SK-N-SH (cell line): ENCODE results near the gene L3MBTL1. TPM values are rescaled to one million over a fixed set of nuclear protein-coding genes. Genes with fewer than 3 reads are reported as not detected.

Source experiments
- CTCF ChIA-PET: fragments of 300-600, 350-600 bp; formaldehyde crosslinking; extraction: SDS; loops from one replicate; lab custom pipeline; 2021; lab: Yijun Ruan, JAX
- POLR2A ChIA-PET: fragments of 350-600 bp; sonication (Branson Sonifier 250); formaldehyde crosslinking; extraction: SDS; loops from one replicate; lab custom pipeline; 2020; ENCODE audit warnings: antibody characterized with exemption, inconsistent platforms; lab: Yijun Ruan, JAX
- DNase-seq: peaks from one replicate; pipeline ENCODE4 v3.0.0; 2012
- H2AFZ ChIP-seq: fragments of 200-600 bp; sonication (generic); 2 replicates; pipeline ENCODE4 v1.8.1; 2016; ENCODE audit warnings: antibody characterized with exemption, mild to moderate bottlenecking, low read depth
- H3F3A ChIP-seq: fragments of 200-600 bp; sonication (generic); replicated peaks from 2 replicates; pipeline ENCODE3; 2016; ENCODE audit warnings: antibody characterized with exemption, mild to moderate bottlenecking; ENCODE audit not compliant: insufficient read depth
- H3K27ac ChIP-seq, 2 experiments: fragments of 200-500 bp in 1 of 2; fragments of 200-600 bp in 1 of 2; sonication (Bioruptor generic) in 1 of 2; sonication (generic), shearing (Covaris generic) in 1 of 2; 2 replicates each; pipeline versions ENCODE4 v1.5.1 to v1.6.1; 2014 to 2016; ENCODE audit warnings: low read depth in 2 of 2, inconsistent platforms in 1 of 2, low read length in 1 of 2, mild to moderate bottlenecking in 1 of 2, mixed read lengths in 1 of 2
- H3K27me3 ChIP-seq: fragments of 200-600 bp; sonication (generic), shearing (Covaris generic); 2 replicates; pipeline ENCODE4 v1.6.1; 2016; ENCODE audit warnings: mixed run types; ENCODE audit not compliant: insufficient read depth
- H3K36me3 ChIP-seq, 2 experiments: fragments of 200-500 bp in 1 of 2; fragments of 200-600 bp in 1 of 2; sonication (Bioruptor generic) in 1 of 2; sonication (generic) in 1 of 2; replicated peaks in 1 of 2; 2 replicates each; pipeline versions ENCODE3 to v1.5.1; 2014 to 2016; ENCODE audit warnings: low read length in 1 of 2, mild to moderate bottlenecking in 1 of 2; ENCODE audit not compliant: insufficient read depth in 2 of 2, control insufficient read depth in 1 of 2
- H3K4me1 ChIP-seq, 2 experiments: fragments of 200-500 bp in 1 of 2; fragments of 200-600 bp in 1 of 2; sonication (Bioruptor generic) in 1 of 2; sonication (generic), shearing (Covaris generic) in 1 of 2; 2 replicates each; pipeline versions ENCODE4 v1.5.1 to v1.6.1; 2014 to 2016; ENCODE audit warnings: low read depth in 1 of 2, low read length in 1 of 2, mixed run types in 1 of 2; ENCODE audit not compliant: insufficient read depth in 2 of 2, control insufficient read depth in 1 of 2
- H3K4me2 ChIP-seq: fragments of 200-600 bp; sonication (generic), shearing (Covaris generic); 2 replicates; pipeline ENCODE4 v1.6.1; 2017; ENCODE audit warnings: mixed run types
- H3K4me3 ChIP-seq, 2 experiments: fragments of 200-500 bp in 1 of 2; fragments of 200-600 bp in 1 of 2; sonication (Bioruptor generic) in 1 of 2; sonication (generic), shearing (Covaris generic) in 1 of 2; 2 replicates each; pipeline versions ENCODE4 v1.5.1 to v1.8.1; 2014 to 2016; ENCODE audit warnings: low read depth in 2 of 2, inconsistent platforms in 1 of 2, low read length in 1 of 2, mild to moderate bottlenecking in 1 of 2, mixed read lengths in 1 of 2, moderate library complexity in 1 of 2
- H3K79me2 ChIP-seq: fragments of 200-600 bp; sonication (generic); 2 replicates; pipeline ENCODE4 v1.8.1; 2017; ENCODE audit warnings: mild to moderate bottlenecking; ENCODE audit not compliant: insufficient read depth
- H3K9ac ChIP-seq: fragments of 200-600 bp; sonication (generic); 2 replicates; pipeline ENCODE4 v1.6.1; 2017; ENCODE audit warnings: mixed run types
- H3K9me2 ChIP-seq: fragments of 200-600 bp; sonication (generic); 2 replicates; pipeline ENCODE4 v1.6.1; 2017; ENCODE audit warnings: mixed run types
- H3K9me3 ChIP-seq: fragments of 200-600 bp; sonication (generic); 2 replicates; pipeline ENCODE4 v1.6.1; 2017; ENCODE audit warnings: mixed run types, mild to moderate bottlenecking, moderate library complexity
- H4K20me1 ChIP-seq: fragments of 200-600 bp; sonication (generic); 2 replicates; pipeline ENCODE4 v1.6.1; 2017; ENCODE audit warnings: mild to moderate bottlenecking, mixed run types; ENCODE audit not compliant: insufficient read depth
- CHD2 ChIP-seq: fragments of 150-350 bp; IDR thresholded peaks from 2 replicates; pipeline ENCODE4 v1.6.1; 2018; ENCODE audit warnings: low read length; ENCODE audit not compliant: partially characterized antibody
- ELF1 ChIP-seq: IDR thresholded peaks from 2 replicates; pipeline ENCODE4 v1.4.0; 2012
- EP300 ChIP-seq, 2 experiments: IDR thresholded peaks; 2 replicates each; pipeline versions ENCODE4 v1.4.0 to v1.6.1; 2012; ENCODE audit warnings: borderline replicate concordance in 1 of 2, low read depth in 1 of 2, low read length in 1 of 2
- EZH2phosphoT487 ChIP-seq: fragments of 200-600 bp; sonication (generic); IDR thresholded peaks from 2 replicates; pipeline ENCODE4 v1.6.1; 2017; ENCODE audit warnings: low read depth, mixed run types, mild to moderate bottlenecking, antibody characterized with exemption, moderate library complexity, borderline replicate concordance
- FOXJ3 ChIP-seq: sonication (generic); formaldehyde crosslinking; IDR thresholded peaks from 2 replicates; pipeline ENCODE4 v1.5.1; 2020; ENCODE audit warnings: mild to moderate bottlenecking, missing genetic modification reagents
- FOXM1 ChIP-seq: IDR thresholded peaks from 2 replicates; pipeline ENCODE4 v1.4.0; 2012; ENCODE audit warnings: low read depth, mild to moderate bottlenecking
- GABPA ChIP-seq: IDR thresholded peaks from 2 replicates; pipeline ENCODE4 v1.4.0; 2012; ENCODE audit warnings: low read depth, mild to moderate bottlenecking
- POLR2AphosphoS5 ChIP-seq: IDR thresholded peaks from 2 replicates; pipeline ENCODE4 v1.6.1; 2012; ENCODE audit warnings: low read depth, low read length
- RXRA ChIP-seq: IDR thresholded peaks from 2 replicates; pipeline ENCODE4 v1.4.0; 2012; ENCODE audit warnings: low read depth, mild to moderate bottlenecking, borderline replicate concordance
- SMC3 ChIP-seq: IDR thresholded peaks from 2 replicates; pipeline ENCODE4 v1.6.1; 2012; ENCODE audit warnings: low read depth, low read length, improper control_type of control experiment
- TAF1 ChIP-seq: IDR thresholded peaks from 2 replicates; pipeline ENCODE4 v1.6.1; 2012; ENCODE audit warnings: low read depth, mild to moderate bottlenecking, low read length, moderate library complexity, borderline replicate concordance
- TCF12 ChIP-seq: IDR thresholded peaks from 2 replicates; pipeline ENCODE4 v1.4.0; 2012
- TEAD4 ChIP-seq: IDR thresholded peaks from 2 replicates; pipeline ENCODE4 v1.4.0; 2012; ENCODE audit warnings: mild to moderate bottlenecking, borderline replicate concordance; ENCODE audit not compliant: insufficient read depth
- USF1 ChIP-seq: IDR thresholded peaks from 2 replicates; pipeline ENCODE4 v1.4.0; 2012; ENCODE audit warnings: low read depth, borderline replicate concordance
- USF2 ChIP-seq: fragments of 150-350 bp; IDR thresholded peaks from 2 replicates; pipeline ENCODE4 v1.6.1; 2017; ENCODE audit warnings: antibody characterized with exemption, low read length, low read depth, borderline replicate concordance
- ZBTB33 ChIP-seq: IDR thresholded peaks from 2 replicates; pipeline ENCODE4 v1.4.0; 2012; ENCODE audit warnings: low read depth, borderline replicate concordance
- WGBS: methylation state at CpG from one replicate; pipeline ENCODE4 v1.1.6; 2017; ENCODE audit warnings: low lambda C conversion rate; 5-methylcytosine and 5-hydroxymethylcytosine counted together
- polyA plus RNA-seq, 3 experiments: library from polyadenylated mRNA; depleted of rRNA; stranded (reverse); fragments of >200 nt; gene quantifications; 2 replicates each; pipeline ENCODE4 v1.2.3, GENCODE V29; 2012
- TF ChIP-seq, protein P1 (sequence below): IDR thresholded peaks from 2 replicates; pipeline ENCODE4; 2012
- TF ChIP-seq, protein P2 (sequence below): fragments of 200-600 bp; sonication (generic); IDR thresholded peaks from 2 replicates; pipeline ENCODE4 v1.6.1; 2017; ENCODE audit warnings: antibody characterized with exemption, mild to moderate bottlenecking, moderate library complexity

L3MBTL1 gene
- polyA plus RNA-seq, 1 of the 3 experiments (the other 2 are of a cell fraction), result 8.9 TPM

DNA sequence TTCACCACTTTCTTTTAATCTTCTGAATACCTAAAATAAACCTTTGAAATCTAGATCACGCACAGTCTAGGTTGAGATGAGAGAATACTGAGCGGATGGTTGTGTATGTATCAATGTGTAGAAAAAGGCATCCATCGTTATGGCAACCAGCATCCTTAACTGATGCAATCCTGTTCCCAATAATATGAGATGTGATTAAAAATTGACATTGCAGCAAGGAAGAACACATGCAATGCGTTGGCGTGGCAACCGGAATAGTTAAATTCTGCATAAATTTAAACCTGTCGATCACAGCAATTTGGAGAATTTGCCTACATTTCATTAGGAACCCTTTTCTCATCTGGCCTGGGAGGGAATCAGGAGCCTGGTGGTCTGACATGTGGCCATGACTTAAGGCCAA lies 1.3 kb upstream of the L3MBTL1 start:
- Histone ChIP-seq H3K9me3 (no peaks in the 10 kb centered on the region), H3K4me3 (no peak overlapping the region), H3K27ac (no peak overlapping the region), H3K4me2 (no peak overlapping the region), H3K4me1 (peaks cover 0 to 3% of the 10 kb centered on the region in 2 experiments; a peak in 1 of 4 replicates), H3F3A (no peaks in the 10 kb centered on the region), H3K9ac (no peak overlapping the region), H3K9me2 (no peaks in the 10 kb centered on the region), H3K36me3 (no peaks in the 10 kb centered on the region), H4K20me1 (no peaks in the 10 kb centered on the region), H2AFZ (no peak overlapping the region), H3K79me2 (no peaks in the 10 kb centered on the region), H3K27me3 (no peaks in the 10 kb centered on the region; the same call in 1 of the 2 replicates)
- ChIA-PET POLR2A (no interaction called here), CTCF (no interaction called here)
- no peak for DNase-seq
- TF ChIP-seq RXRA (no peak), USF1 (no peak), CHD2 (no peak), TAF1 (no peak), EP300 (IDR thresholded peaks at IDR 0.05; ENCODE audit: borderline replicate concordance in 1 of 2, low read depth in 1 of 2, low read length in 1 of 2) (no peak), FOXM1 (no peak), EZH2phosphoT487 (no peak)
- TF ChIP-seq, protein P1, sequence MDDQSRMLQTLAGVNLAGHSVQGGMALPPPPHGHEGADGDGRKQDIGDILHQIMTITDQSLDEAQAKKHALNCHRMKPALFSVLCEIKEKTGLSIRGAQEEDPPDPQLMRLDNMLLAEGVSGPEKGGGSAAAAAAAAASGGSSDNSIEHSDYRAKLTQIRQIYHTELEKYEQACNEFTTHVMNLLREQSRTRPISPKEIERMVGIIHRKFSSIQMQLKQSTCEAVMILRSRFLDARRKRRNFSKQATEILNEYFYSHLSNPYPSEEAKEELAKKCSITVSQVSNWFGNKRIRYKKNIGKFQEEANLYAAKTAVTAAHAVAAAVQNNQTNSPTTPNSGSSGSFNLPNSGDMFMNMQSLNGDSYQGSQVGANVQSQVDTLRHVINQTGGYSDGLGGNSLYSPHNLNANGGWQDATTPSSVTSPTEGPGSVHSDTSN, result no peak
- WGBS, result 92% methylated on average over 7 of the region's 7 CpGs

GRCh38 chr20:43508106-43508505 lies 609 bp downstream of the L3MBTL1 start:
- Histone ChIP-seq H3K36me3 (no peaks in the 10 kb centered on the region), H4K20me1 (no peaks in the 10 kb centered on the region), H3K9ac (peak overlapping the region; percentile 61), H3K79me2 (no peaks in the 10 kb centered on the region), H3K27me3 (no peaks in the 10 kb centered on the region; the same call in 1 of the 2 replicates), H3K4me3 (peak overlapping the region; percentile 60 to 73), H3F3A (no peaks in the 10 kb centered on the region), H3K4me2 (peak overlapping the region; percentile 80), H3K9me3 (no peaks in the 10 kb centered on the region), H2AFZ (peak overlapping the region; percentile 78; the same call in 1 of the 2 replicates), H3K9me2 (no peaks in the 10 kb centered on the region), H3K4me1 (peaks cover 0 to 6% of the 10 kb centered on the region in 2 experiments; a peak in 1 of 4 replicates), H3K27ac (no peak overlapping the region; a peak in 1 of 4 replicates)
- POLR2A ChIA-PET, result interaction anchor here (1.0 to 1.9 kb wide), 2 partner anchors 15 to 50 kb away, joined by 3 to 5 read pairs; no protein-coding TSS in a partner anchor
- DNase-seq, result peak; percentile 56
- 32% methylated on average over 14 of the region's 22 CpGs for whole genome bisulfite sequencing
- CTCF ChIA-PET, result interaction anchor here (0.7 to 0.9 kb wide), 2 partner anchors 9 to 31 kb away, joined by 3 read pairs; no protein-coding TSS in a partner anchor
- TF ChIP-seq TCF12, result no peak
- no peak for TF ChIP-seq POLR2AphosphoS5
- TF ChIP-seq EP300 (IDR thresholded peaks at IDR 0.05; ENCODE audit: borderline replicate concordance in 1 of 2, low read depth in 1 of 2, low read length in 1 of 2), result no peak
- no peak for TF ChIP-seq FOXJ3 (CRISPR knock-in tag)
- TF ChIP-seq ELF1, result no peak
- no peak for TF ChIP-seq SMC3
- no peak for TF ChIP-seq ZBTB33
- TF ChIP-seq GABPA, result no peak
- TF ChIP-seq TEAD4, result no peak
- no peak for TF ChIP-seq USF2
- TF ChIP-seq, protein P1, result no peak
- TF ChIP-seq, protein P2, sequence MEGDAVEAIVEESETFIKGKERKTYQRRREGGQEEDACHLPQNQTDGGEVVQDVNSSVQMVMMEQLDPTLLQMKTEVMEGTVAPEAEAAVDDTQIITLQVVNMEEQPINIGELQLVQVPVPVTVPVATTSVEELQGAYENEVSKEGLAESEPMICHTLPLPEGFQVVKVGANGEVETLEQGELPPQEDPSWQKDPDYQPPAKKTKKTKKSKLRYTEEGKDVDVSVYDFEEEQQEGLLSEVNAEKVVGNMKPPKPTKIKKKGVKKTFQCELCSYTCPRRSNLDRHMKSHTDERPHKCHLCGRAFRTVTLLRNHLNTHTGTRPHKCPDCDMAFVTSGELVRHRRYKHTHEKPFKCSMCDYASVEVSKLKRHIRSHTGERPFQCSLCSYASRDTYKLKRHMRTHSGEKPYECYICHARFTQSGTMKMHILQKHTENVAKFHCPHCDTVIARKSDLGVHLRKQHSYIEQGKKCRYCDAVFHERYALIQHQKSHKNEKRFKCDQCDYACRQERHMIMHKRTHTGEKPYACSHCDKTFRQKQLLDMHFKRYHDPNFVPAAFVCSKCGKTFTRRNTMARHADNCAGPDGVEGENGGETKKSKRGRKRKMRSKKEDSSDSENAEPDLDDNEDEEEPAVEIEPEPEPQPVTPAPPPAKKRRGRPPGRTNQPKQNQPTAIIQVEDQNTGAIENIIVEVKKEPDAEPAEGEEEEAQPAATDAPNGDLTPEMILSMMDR, result no peak
